Fibroblast of lung (primary cell): ENCODE results near the gene HOXA1. TPM values are rescaled to one million over a fixed set of nuclear protein-coding genes. Genes with fewer than 3 reads are reported as not detected.

Experiments used
- DNase-seq, 2 donors: peaks; one replicate each; pipeline versions ENCODE4 v3.0.0 to v3.0.0-alpha.2; 2010; ENCODE audit warnings: low read depth in 2 of 2
- H2AFZ ChIP-seq: 2 replicates; pipeline ENCODE4 v1.5.1; 2012; ENCODE audit warnings: low read length, control low read depth, inconsistent platforms
- H3K27ac ChIP-seq: 2 replicates; pipeline ENCODE4 v1.5.1; 2011; ENCODE audit warnings: low read length, control low read depth; ENCODE audit not compliant: insufficient read depth
- H3K27me3 ChIP-seq: 2 replicates; pipeline ENCODE4 v1.5.1; 2011; ENCODE audit warnings: mild to moderate bottlenecking, low read length; ENCODE audit not compliant: control insufficient read depth, insufficient read depth
- H3K36me3 ChIP-seq: 2 replicates; pipeline ENCODE4 v1.5.1; 2011; ENCODE audit warnings: low read length; ENCODE audit not compliant: control insufficient read depth, insufficient read depth
- H3K4me1 ChIP-seq: 2 replicates; pipeline ENCODE4 v1.5.1; 2011; ENCODE audit warnings: low read length; ENCODE audit not compliant: control insufficient read depth, insufficient read depth; ENCODE audit errors: extremely low read depth
- H3K4me2 ChIP-seq: 2 replicates; pipeline ENCODE4 v1.5.1; 2011; ENCODE audit warnings: low read length, control low read depth; ENCODE audit not compliant: insufficient read depth; ENCODE audit errors: extremely low read depth
- H3K4me3 ChIP-seq, 4 experiments: fragments of 200-600 bp in 1 of 4; sonication (generic) in 1 of 4; replicated peaks in 1 of 4; 2 replicates each; pipeline ENCODE4 v1.5.1; 2011 to 2016; ENCODE audit warnings: low read length in 4 of 4, low read depth in 3 of 4, mild to moderate bottlenecking in 3 of 4, control low read depth in 2 of 4, inconsistent platforms in 1 of 4, mixed read lengths in 1 of 4; ENCODE audit not compliant: insufficient read depth in 1 of 4; ENCODE audit errors: control extremely low read depth in 1 of 4
- H3K79me2 ChIP-seq: 2 replicates; pipeline ENCODE4 v1.5.1; 2012; ENCODE audit warnings: mild to moderate bottlenecking, low read length, inconsistent platforms; ENCODE audit not compliant: control insufficient read depth, insufficient read depth
- H3K9ac ChIP-seq: 2 replicates; pipeline ENCODE4 v1.5.1; 2011; ENCODE audit warnings: mild to moderate bottlenecking, low read length, control low read depth; ENCODE audit not compliant: insufficient read depth
- H3K9me3 ChIP-seq: 2 replicates; pipeline ENCODE4 v1.5.1; 2012; ENCODE audit warnings: low read depth, low read length; ENCODE audit not compliant: control insufficient read depth, insufficient read depth
- H4K20me1 ChIP-seq: 2 replicates; pipeline ENCODE4 v1.5.1; 2011; ENCODE audit warnings: low read length; ENCODE audit not compliant: control insufficient read depth, insufficient read depth; ENCODE audit errors: extremely low read depth
- CTCF ChIP-seq, 2 donors: IDR thresholded peaks in 1 of 2; conservative IDR thresholded peaks in 1 of 2; 1 replicate in 1 of 2; 2 replicates in 1 of 2; pipeline ENCODE4 v1.5.1; 2011 to 2012; ENCODE audit warnings: low read length in 2 of 2, control low read depth in 1 of 2, inconsistent platforms in 1 of 2, low read depth in 1 of 2, mild to moderate bottlenecking in 1 of 2
- EZH2 ChIP-seq: IDR thresholded peaks from 2 replicates; pipeline ENCODE4 v1.5.1; 2012; ENCODE audit warnings: low read length, control low read depth, mild to moderate bottlenecking; ENCODE audit errors: missing control alignments
- polyA plus RNA-seq, 2 donors: library from polyadenylated mRNA; depleted of rRNA in 1 of 2; stranded (reverse) in 1 of 2; unstranded in 1 of 2; fragments of >200 nt; gene quantifications; 2 replicates each; pipeline ENCODE4 v1.2.1, GENCODE V29; 2011 to 2012; ENCODE audit warnings: missing spikeins in 1 of 2
- total RNA-seq: library from RNA; depleted of rRNA; stranded (reverse); fragments of >200 nt; gene quantifications from 2 replicates; pipeline ENCODE4 v1.2.1, GENCODE V29; 2014

The HOXA1 gene
- total and polyA plus RNA-seq, 2 donors (not counting 1 experiment from before 2014, with no cell fraction given) = 0.50 to 0.83 TPM

DNA sequence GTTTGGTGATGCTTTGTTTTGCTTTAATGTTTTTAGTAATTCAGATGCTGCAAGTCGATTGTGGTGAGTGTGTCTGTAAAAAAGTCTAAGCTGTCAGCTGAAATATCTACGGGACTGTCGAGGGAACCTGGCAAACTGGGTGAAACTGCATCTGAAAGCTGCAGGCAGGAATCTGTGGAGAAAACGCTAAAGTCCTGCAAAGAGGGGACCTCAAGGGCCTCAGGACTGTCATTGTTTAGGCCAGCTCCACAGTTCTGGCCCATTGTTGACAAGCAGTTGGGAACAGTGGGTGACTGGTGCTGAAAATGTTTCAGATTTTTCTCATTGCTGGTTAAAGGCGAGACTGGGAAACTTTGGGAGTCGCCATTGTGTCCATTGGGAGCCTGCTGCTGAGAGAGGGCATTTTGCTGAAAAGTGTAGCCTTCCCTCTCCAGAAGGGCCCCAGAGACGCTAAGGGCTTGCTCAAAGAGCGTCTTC is 4.9 kb upstream of the HOXA1 start:
- H4K20me1 ChIP-seq = no peaks in the 10 kb centered on the region
- peak overlapping the region; percentile 97 for H3K4me2 ChIP-seq
- H3K4me3 ChIP-seq = peak overlapping the region; percentile 52 to 93 (median 81)
- TF ChIP-seq CTCF (conservative IDR thresholded peaks at IDR 0.05 in 1 of 2, IDR thresholded peaks at IDR 0.05 in 1 of 2; ENCODE audit: low read depth in 1 of 2, low read length in 2 of 2) (no peak), EZH2 (no peak)
- no peaks in the 10 kb centered on the region for H3K9me3 ChIP-seq
- peak overlapping the region; percentile 95 for H3K27ac ChIP-seq
- H3K9ac ChIP-seq = peak overlapping the region; percentile 74
- no peaks in the 10 kb centered on the region for H3K36me3 ChIP-seq
- H2AFZ ChIP-seq = no peak overlapping the region
- H3K4me1 ChIP-seq = peaks cover 21% of the 10 kb centered on the region
- H3K79me2 ChIP-seq = peaks cover 83% of the 10 kb centered on the region
- DNase-seq = peak; percentile 45 to 68
- H3K27me3 ChIP-seq = no peaks in the 10 kb centered on the region

GRCh38 chr7:27099453-27100370 is 3.9 kb upstream of the HOXA1 start:
- peaks cover 76% of the 10 kb centered on the region for H3K79me2 ChIP-seq
- peak; percentile 36 to 50 for DNase-seq
- H3K27me3 ChIP-seq = no peaks in the 10 kb centered on the region
- no peaks in the 10 kb centered on the region for H3K9me3 ChIP-seq
- peak overlapping the region; percentile 70 to 93 (median 84) for H3K4me3 ChIP-seq
- no peak for TF ChIP-seq CTCF (conservative IDR thresholded peaks at IDR 0.05 in 1 of 2, IDR thresholded peaks at IDR 0.05 in 1 of 2; ENCODE audit: low read depth in 1 of 2, low read length in 2 of 2)
- no peak for TF ChIP-seq EZH2
- H3K4me2 ChIP-seq = peak overlapping the region; percentile 97
- H4K20me1 ChIP-seq = no peaks in the 10 kb centered on the region
- peak overlapping the region; percentile 95 for H3K27ac ChIP-seq
- peak overlapping the region; percentile 77 for H3K9ac ChIP-seq
- peaks cover 13% of the 10 kb centered on the region for H3K4me1 ChIP-seq
- no peak overlapping the region for H2AFZ ChIP-seq
- H3K36me3 ChIP-seq = no peaks in the 10 kb centered on the region

DNA sequence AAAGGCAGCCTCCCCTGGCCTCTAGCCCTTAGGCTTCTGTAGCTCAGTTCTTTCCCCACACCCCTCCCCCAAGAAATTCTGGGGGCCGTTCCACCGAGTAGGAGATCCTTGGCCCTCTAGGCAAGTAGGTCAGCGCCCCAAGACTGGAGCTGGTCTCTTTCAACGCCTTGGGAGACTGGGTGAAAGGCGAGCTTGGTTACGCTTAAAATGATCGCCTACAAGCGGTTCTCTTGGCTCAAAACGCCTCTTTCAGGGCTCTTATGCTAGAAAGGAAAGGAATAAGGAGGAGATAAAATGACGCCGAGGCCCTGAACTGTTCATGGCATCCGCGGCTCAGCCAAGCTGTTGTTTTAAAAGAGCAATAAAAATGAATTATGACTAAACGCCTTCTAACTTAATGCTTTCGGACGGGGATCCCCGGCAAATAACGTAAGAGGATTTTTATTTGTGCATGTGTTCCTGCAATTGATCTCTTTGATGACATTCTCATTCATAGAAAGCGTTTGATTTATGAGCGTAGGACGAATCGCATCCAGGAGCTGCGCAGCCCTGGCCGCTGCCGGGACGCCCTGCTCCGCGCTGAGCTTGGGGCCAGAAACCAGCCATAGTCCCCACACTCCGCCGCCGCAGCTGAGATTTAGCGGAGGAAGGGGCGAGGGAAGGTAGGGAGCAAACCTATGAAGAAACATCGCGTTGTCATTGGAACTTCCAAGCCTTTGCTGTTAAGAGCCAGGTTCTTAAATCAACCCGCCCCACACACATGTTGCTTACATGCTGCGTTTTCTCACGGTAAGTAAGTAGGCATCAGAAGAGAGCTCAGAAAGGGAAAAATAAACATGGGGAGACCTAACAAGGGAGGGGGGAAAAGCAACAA is 3.0 kb upstream of the HOXA1 start:
- Histone ChIP-seq H2AFZ (no peak overlapping the region), H3K79me2 (peaks cover 71% of the 10 kb centered on the region), H3K27me3 (no peaks in the 10 kb centered on the region), H3K9ac (peak overlapping the region; percentile 77), H3K4me2 (peak overlapping the region; percentile 97), H3K4me1 (peaks cover 11% of the 10 kb centered on the region), H4K20me1 (no peaks in the 10 kb centered on the region), H3K36me3 (no peaks in the 10 kb centered on the region), H3K4me3 (peak overlapping the region; percentile 70 to 93 (median 84)), H3K27ac (peak overlapping the region; percentile 95), H3K9me3 (no peaks in the 10 kb centered on the region)
- DNase-seq = peak; percentile 69 to 93
- TF ChIP-seq EZH2 (no peak), CTCF (conservative IDR thresholded peaks at IDR 0.05 in 1 of 2, IDR thresholded peaks at IDR 0.05 in 1 of 2; ENCODE audit: low read depth in 1 of 2, low read length in 2 of 2) (no peak)
